CD8-positive, alpha-beta memory T cell (primary cell): ENCODE results near the gene ZNF862. TPM values are rescaled to one million over a fixed set of nuclear protein-coding genes. Genes with fewer than 3 reads are reported as not detected.
A peak's percentile ranks its signal among the peaks of the same experiment; 100 is the strongest.

ENCODE experiments used
- CTCF ChIA-PET: fragments of 350-600 bp; sonication (Branson Sonifier 250); formaldehyde crosslinking; loops from one replicate; lab custom pipeline; 2021; ENCODE audit warnings: antibody characterized with exemption; lab: Charles Lee
- POLR2A ChIA-PET: fragments of 350-600 bp; sonication (Branson Sonifier 250); formaldehyde crosslinking; loops from one replicate; lab custom pipeline; 2021; ENCODE audit warnings: antibody characterized with exemption; lab: Charles Lee
- DNase-seq, 5 donors: peaks; one replicate each; pipeline versions ENCODE4 v3.0.0 to v3.0.0-alpha.2; 2020 to 2022; ENCODE audit warnings: mixed read lengths in 1 of 5
- H3K27ac ChIP-seq: one replicate; pipeline ENCODE4 v1.7.0; 2013; ENCODE audit warnings: low read depth, mild to moderate bottlenecking, low read length, moderate library complexity
- H3K27me3 ChIP-seq: 2 replicates; pipeline ENCODE4 v1.7.0; 2013; ENCODE audit warnings: low read length, mild to moderate bottlenecking; ENCODE audit not compliant: insufficient read depth, poor library complexity, severe bottlenecking
- H3K36me3 ChIP-seq: 2 replicates; pipeline ENCODE4 v1.7.0; 2013; ENCODE audit warnings: mild to moderate bottlenecking, low read length, moderate library complexity; ENCODE audit not compliant: insufficient read depth
- H3K4me1 ChIP-seq: 2 replicates; pipeline ENCODE4 v1.7.0; 2013; ENCODE audit warnings: mild to moderate bottlenecking, low read length, moderate library complexity; ENCODE audit not compliant: insufficient read depth
- H3K4me3 ChIP-seq: 2 replicates; pipeline ENCODE4 v1.7.0; 2013; ENCODE audit warnings: mild to moderate bottlenecking, low read length
- H3K9me3 ChIP-seq: 2 replicates; pipeline ENCODE4 v1.7.0; 2013; ENCODE audit warnings: mild to moderate bottlenecking, low read length
- H3K27ac Mint-ChIP-seq, 8 donors: one replicate each; pipeline ENCODE4 v1.8.0; 2020 to 2021; ENCODE audit warnings: mixed read lengths in 8 of 8, mild to moderate bottlenecking in 6 of 8, inconsistent platforms in 3 of 8, moderate library complexity in 3 of 8
- H3K27me3 Mint-ChIP-seq, 2 donors: one replicate each; pipeline ENCODE4 v1.8.0; 2020 to 2021; ENCODE audit warnings: mixed read lengths in 2 of 2, mild to moderate bottlenecking in 1 of 2, moderate library complexity in 1 of 2
- H3K36me3 Mint-ChIP-seq, 3 donors: one replicate each; pipeline ENCODE4 v1.8.0; 2020 to 2021; ENCODE audit warnings: mixed read lengths in 3 of 3, inconsistent platforms in 1 of 3, mild to moderate bottlenecking in 1 of 3
- H3K4me1 Mint-ChIP-seq, 3 donors: one replicate each; pipeline ENCODE4 v1.8.0; 2020 to 2021; ENCODE audit warnings: mixed read lengths in 3 of 3, inconsistent platforms in 1 of 3, mild to moderate bottlenecking in 1 of 3
- H3K4me3 Mint-ChIP-seq, 7 donors: one replicate each; pipeline ENCODE4 v1.8.0; 2020 to 2021; ENCODE audit warnings: mixed read lengths in 7 of 7, mild to moderate bottlenecking in 6 of 7, moderate library complexity in 4 of 7, inconsistent platforms in 2 of 7
- H3K9me3 Mint-ChIP-seq, 5 donors: one replicate each; pipeline ENCODE4 v1.8.0; 2020 to 2022; ENCODE audit warnings: mixed read lengths in 5 of 5, mild to moderate bottlenecking in 3 of 5, moderate library complexity in 2 of 5, inconsistent platforms in 1 of 5
- polyA plus RNA-seq: library from polyadenylated mRNA; unstranded; fragments of 300-500 nt; fragmentation: Illumina TruSeq; gene quantifications from one replicate; pipeline ENCODE4 v1.2.3, GENCODE V29; 2021
- total RNA-seq, 2 experiments: library from RNA; stranded (reverse); gene quantifications; one replicate each; pipeline ENCODE4 v1.2.3, GENCODE V29; 2021

The ZNF862 gene
- total and polyA plus RNA-seq, 3 experiments from 2014 or later = 6.8 to 13.2 (median 12.3) TPM

DNA sequence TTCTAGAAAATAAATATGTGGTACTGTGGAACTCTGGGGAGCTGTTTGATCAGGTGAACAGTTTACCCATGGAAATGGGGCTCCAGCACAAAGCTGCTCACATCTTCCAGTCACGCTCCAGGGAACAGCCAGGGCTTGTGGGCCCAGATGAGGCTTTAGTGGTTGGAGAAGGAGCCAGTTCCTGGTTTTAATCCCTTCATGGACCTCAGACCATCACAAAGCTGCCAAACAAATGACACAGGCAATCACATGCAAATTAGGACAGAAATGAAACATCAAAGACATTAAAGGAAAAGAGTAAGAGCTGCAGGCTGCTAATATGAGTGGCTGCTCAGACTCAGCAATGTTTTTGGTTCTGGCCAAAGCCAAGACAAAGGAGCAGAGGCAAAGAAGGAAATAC is 33.4 kb downstream of the ZNF862 start:
- no peaks in the 10 kb centered on the region for H3K27me3 ChIP-seq
- ChIA-PET CTCF (interaction anchor here (3.8 to 4.8 kb wide), 2 partner anchors 10 to 32 kb away, joined by 14 to 27 read pairs; partner anchors contain the start of gene ZNF862), POLR2A (interaction anchor here (3.0 kb wide), 1 partner anchor 32 kb away, joined by 20 read pairs; the partner anchor contains the start of gene ZNF862)
- peaks cover 81% of the 10 kb centered on the region for H3K4me1 ChIP-seq
- Mint-ChIP-seq H3K27ac (peak overlapping the region in 7 of 8 donors; percentile 71 to 96 (median 87)), H3K27me3 (no peaks in the 10 kb centered on the region), H3K9me3 (no peaks in the 10 kb centered on the region), H3K4me3 (peak overlapping the region; percentile 41 to 78 (median 58)), H3K4me1 (peaks cover 79 to 87% (median 82%) of the 10 kb centered on the region in 3 donors), H3K36me3 (peaks cover 0 to 11% (median 1%) of the 10 kb centered on the region in 3 donors)
- no peak overlapping the region for H3K27ac ChIP-seq
- H3K9me3 ChIP-seq = no peaks in the 10 kb centered on the region
- no peak for DNase-seq
- H3K36me3 ChIP-seq = no peaks in the 10 kb centered on the region
- no peak overlapping the region for H3K4me3 ChIP-seq

DNA sequence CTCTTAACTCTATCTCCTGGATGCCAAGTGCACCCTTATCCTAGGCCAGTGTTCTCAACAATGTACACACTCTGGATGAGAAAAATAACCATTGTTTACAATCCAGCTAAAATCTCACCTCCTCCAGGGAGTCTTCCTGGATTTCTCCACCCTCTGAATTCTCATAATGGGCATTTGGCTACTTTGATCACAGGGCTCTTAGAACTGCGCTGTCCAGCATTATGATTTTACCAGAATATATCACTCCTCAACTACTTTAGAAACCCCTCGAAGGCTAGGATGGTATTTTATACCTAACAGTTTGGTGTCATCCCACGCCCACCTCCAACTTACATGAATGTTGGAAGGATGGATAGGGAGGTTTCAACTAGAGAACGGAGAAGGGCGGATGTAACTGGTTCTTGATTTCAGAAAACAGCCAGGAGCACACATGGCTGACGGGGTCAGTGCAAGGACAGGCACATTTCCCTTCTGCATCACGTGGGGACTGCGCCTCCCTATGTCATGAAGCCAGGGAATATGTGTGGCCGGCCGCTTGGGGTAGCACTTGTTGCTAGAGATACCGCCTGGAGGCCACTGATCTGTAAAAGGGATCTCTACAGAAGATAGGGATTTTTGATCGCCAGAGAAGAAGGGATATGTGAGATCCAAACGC is 34.4 kb downstream of the ZNF862 start:
- peaks cover 71% of the 10 kb centered on the region for H3K4me1 ChIP-seq
- no peaks in the 10 kb centered on the region for H3K27me3 ChIP-seq
- peak overlapping the region in 7 of 8 donors; percentile 71 to 92 (median 83) for H3K27ac Mint-ChIP-seq
- POLR2A ChIA-PET = interaction anchor here (3.0 kb wide), 1 partner anchor 33 kb away, joined by 20 read pairs; the partner anchor contains the start of gene ZNF862
- no peaks in the 10 kb centered on the region for H3K27me3 Mint-ChIP-seq
- peak overlapping the region; percentile 67 for H3K27ac ChIP-seq
- DNase-seq = no peak
- no peaks in the 10 kb centered on the region for H3K9me3 ChIP-seq
- no peaks in the 10 kb centered on the region for H3K36me3 ChIP-seq
- H3K4me3 Mint-ChIP-seq = peak overlapping the region; percentile 88 to 97 (median 89)
- CTCF ChIA-PET = interaction anchor here (3.8 to 4.8 kb wide), 2 partner anchors 11 to 33 kb away, joined by 14 to 27 read pairs; partner anchors contain the start of gene ZNF862
- H3K4me3 ChIP-seq = peak overlapping the region; percentile 77
- no peaks in the 10 kb centered on the region for H3K9me3 Mint-ChIP-seq
- H3K36me3 Mint-ChIP-seq = peaks cover 2 to 16% (median 2%) of the 10 kb centered on the region in 3 donors
- H3K4me1 Mint-ChIP-seq = peaks cover 71 to 83% (median 78%) of the 10 kb centered on the region in 3 donors

DNA sequence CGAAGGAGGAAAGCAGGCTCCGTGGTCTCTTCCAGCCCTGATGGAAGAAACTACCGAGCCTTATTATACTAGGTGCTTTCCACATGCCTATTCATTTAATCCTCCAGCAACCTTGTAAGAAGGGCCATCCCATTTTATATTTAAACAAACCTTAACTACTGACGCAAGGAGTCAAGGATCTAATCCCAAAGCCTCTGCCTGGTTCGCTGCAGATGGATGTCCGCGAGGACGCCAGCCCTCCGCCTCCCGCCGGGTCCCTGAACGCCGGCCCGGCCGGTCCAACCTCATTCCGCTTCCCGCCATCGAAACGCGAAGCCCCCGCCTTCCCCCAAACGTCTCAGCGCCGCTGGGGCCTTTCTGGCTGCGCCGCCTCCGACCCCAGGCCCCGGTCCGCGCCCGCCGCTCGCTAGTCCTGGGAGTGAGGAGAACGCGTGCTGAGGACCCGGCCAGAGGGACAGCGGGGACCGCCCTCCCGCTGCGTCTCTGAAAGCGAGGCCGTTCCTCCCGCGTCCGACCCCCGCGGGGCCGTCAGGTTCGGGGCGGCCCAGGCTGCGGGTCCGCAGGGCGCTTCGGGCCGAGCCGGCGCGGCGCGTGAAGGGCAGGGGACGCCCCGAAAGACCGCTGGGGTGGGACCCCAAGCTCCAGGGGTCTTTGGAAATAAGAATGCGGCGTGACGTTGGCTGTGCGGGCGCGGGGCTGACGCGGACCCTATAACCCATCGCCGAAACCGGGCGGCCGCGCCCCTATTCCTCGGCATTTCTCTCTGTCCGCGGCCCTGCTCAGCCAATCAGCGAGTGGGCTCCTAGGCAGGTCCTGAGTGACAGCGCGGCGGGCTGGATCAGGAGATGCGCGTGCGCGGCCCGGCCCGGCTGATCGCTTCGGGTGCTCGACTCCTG is 35.1 kb downstream of the ZNF862 start, which contains the start of gene ATP6V0E2:
ATP6V0E2 (plus strand) TSS at position 896 of the 896 bp plus-strand sequence. CDS start 97 bp downstream, outside the sequence.
- H3K4me1 Mint-ChIP-seq = peaks cover 66 to 81% (median 80%) of the 10 kb centered on the region in 3 donors
- H3K9me3 Mint-ChIP-seq = no peaks in the 10 kb centered on the region
- Histone ChIP-seq H3K27ac (peak within 1 kb of the TSS; percentile 67), H3K9me3 (no peaks in the 10 kb centered on the region), H3K4me1 (peaks cover 63% of the 10 kb centered on the region), H3K36me3 (no peaks in the 10 kb centered on the region), H3K4me3 (peak within 1 kb of the TSS; percentile 77), H3K27me3 (no peaks in the 10 kb centered on the region)
- H3K4me3 Mint-ChIP-seq = peak within 1 kb of the TSS; percentile 88 to 97 (median 90)
- peaks cover 2 to 24% (median 7%) of the 10 kb centered on the region in 3 donors for H3K36me3 Mint-ChIP-seq
- H3K27me3 Mint-ChIP-seq = no peaks in the 10 kb centered on the region
- CTCF ChIA-PET = interaction anchor here (2.1 kb wide), 1 partner anchor 35 kb away, joined by 7 read pairs; the partner anchor contains the start of gene ZNF862
- peak within 1 kb of the TSS; percentile 32 to 92 (median 84) for H3K27ac Mint-ChIP-seq
- POLR2A ChIA-PET = interaction anchor here (1.8 kb wide), 1 partner anchor 35 kb away, joined by 6 read pairs; the partner anchor contains the start of gene ZNF862
- DNase-seq = peak; percentile 87 to 94 (median 89)

DNA sequence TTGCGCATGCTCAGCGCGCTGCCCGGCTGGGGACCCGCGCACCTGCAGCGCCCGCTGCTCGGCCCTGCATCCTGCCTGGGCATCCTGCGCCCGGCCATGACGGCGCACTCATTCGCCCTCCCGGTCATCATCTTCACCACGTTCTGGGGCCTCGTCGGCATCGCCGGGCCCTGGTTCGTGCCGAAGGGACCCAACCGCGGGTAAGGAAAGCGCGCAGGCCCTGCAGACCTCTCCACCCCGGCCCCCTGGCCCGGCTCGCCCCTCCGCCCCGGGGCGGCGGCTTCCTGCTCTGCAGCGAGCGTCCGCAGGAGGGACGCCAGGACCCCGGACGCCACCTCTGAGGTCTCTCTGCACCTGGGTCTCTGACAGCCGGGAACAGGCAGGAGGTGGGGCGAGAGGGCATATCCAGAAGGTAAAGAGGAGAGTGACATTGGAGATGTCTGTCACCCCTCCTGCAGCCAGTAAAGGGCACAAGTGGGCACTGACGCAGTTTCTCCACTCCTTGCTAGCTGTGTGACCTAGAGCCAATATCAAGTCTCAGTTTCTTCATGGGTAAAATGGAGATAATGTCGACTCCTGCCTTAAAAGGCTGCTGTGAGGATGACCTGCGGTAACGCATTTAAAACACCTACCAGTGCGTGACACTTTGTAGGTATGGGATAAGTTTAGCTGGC is 35.9 kb downstream of the ZNF862 start:
- POLR2A ChIA-PET = interaction anchor here (1.8 kb wide), 1 partner anchor 36 kb away, joined by 6 read pairs; the partner anchor contains the start of gene ZNF862
- DNase-seq = no peak
- Histone ChIP-seq H3K9me3 (no peaks in the 10 kb centered on the region), H3K27ac (peak overlapping the region; percentile 67), H3K27me3 (no peaks in the 10 kb centered on the region), H3K36me3 (no peaks in the 10 kb centered on the region), H3K4me3 (peak overlapping the region; percentile 77), H3K4me1 (peaks cover 56% of the 10 kb centered on the region)
- Mint-ChIP-seq H3K4me1 (peaks cover 58 to 74% (median 72%) of the 10 kb centered on the region in 3 donors), H3K4me3 (peak overlapping the region; percentile 88 to 97 (median 90)), H3K36me3 (peaks cover 2 to 29% (median 7%) of the 10 kb centered on the region in 3 donors), H3K27me3 (no peaks in the 10 kb centered on the region), H3K9me3 (no peaks in the 10 kb centered on the region), H3K27ac (peak overlapping the region in 6 of 8 donors; percentile 33 to 90 (median 68))
- CTCF ChIA-PET = interaction anchor here (0.9 to 2.1 kb wide), 2 partner anchors 10 to 35 kb away, joined by 3 to 7 read pairs; partner anchors contain the start of gene ZNF862

DNA sequence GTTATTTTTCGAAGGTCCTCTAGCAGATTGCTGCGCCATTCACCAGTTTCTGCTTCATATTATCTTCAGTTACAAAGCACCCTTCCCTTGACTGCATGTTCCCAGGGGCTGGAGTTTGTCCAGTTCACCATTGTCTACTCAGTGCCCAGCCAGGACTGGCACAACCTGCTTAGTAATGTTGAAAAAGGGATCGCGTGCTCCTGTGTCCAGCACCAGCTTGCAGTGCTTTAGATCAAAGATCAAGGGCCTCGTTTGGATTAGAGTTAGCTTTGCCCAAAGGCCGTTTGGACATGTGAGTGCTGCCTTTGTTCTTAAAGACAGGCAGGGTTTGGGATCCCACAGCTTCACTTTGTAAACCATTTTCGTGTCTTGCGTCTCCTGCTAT is 36.5 kb downstream of the ZNF862 start:
- H3K9me3 Mint-ChIP-seq = no peaks in the 10 kb centered on the region
- H3K27me3 Mint-ChIP-seq = no peaks in the 10 kb centered on the region
- ChIA-PET POLR2A (interaction anchor here (1.8 kb wide), 1 partner anchor 37 kb away, joined by 6 read pairs; the partner anchor contains the start of gene ZNF862), CTCF (interaction anchor here (0.9 to 2.1 kb wide), 2 partner anchors 9 to 36 kb away, joined by 3 to 7 read pairs; partner anchors contain the start of gene ZNF862)
- H3K27ac ChIP-seq = no peak overlapping the region
- peak overlapping the region; percentile 77 for H3K4me3 ChIP-seq
- peak overlapping the region; percentile 88 to 97 (median 90) for H3K4me3 Mint-ChIP-seq
- peaks cover 50% of the 10 kb centered on the region for H3K4me1 ChIP-seq
- H3K27me3 ChIP-seq = no peaks in the 10 kb centered on the region
- no peaks in the 10 kb centered on the region for H3K9me3 ChIP-seq
- H3K27ac Mint-ChIP-seq = peak overlapping the region in 6 of 8 donors; percentile 13 to 71 (median 63)
- no peaks in the 10 kb centered on the region for H3K36me3 ChIP-seq
- peaks cover 54 to 68% (median 66%) of the 10 kb centered on the region in 3 donors for H3K4me1 Mint-ChIP-seq
- DNase-seq = no peak
- H3K36me3 Mint-ChIP-seq = peaks cover 2 to 33% (median 7%) of the 10 kb centered on the region in 3 donors

DNA sequence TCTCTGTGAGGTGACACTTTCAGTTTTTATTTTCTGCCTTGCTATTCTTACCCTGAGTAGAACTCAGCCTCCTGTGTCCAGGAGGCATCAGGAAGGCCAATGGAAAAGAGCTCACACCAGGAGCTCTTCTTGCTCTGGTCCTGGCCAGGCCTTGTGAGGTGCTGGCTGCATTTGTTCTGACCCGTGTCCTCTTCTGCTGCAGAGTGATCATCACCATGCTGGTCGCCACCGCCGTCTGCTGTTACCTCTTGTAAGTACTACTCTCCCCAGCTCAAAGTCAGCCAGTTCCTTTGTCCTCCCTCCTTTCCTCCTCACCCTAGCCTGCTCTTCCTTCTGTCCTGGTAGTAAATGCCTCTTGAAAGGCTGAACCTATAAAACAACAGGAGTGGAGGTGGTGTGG is 37.2 kb downstream of the ZNF862 start:
- H3K4me3 Mint-ChIP-seq = peak overlapping the region; percentile 69 to 94 (median 88)
- no peaks in the 10 kb centered on the region for H3K27me3 ChIP-seq
- no peaks in the 10 kb centered on the region for H3K27me3 Mint-ChIP-seq
- no peak for DNase-seq
- peaks cover 46 to 61% (median 59%) of the 10 kb centered on the region in 3 donors for H3K4me1 Mint-ChIP-seq
- H3K27ac Mint-ChIP-seq = peak overlapping the region in 6 of 8 donors; percentile 15 to 77 (median 50)
- no peaks in the 10 kb centered on the region for H3K9me3 Mint-ChIP-seq
- CTCF ChIA-PET = interaction anchor here (0.8 to 2.1 kb wide), 2 partner anchors 35 to 37 kb away, joined by 3 to 7 read pairs; partner anchors contain the start of gene ZNF862
- H3K4me1 ChIP-seq = peaks cover 43% of the 10 kb centered on the region
- H3K36me3 ChIP-seq = no peaks in the 10 kb centered on the region
- no peaks in the 10 kb centered on the region for H3K9me3 ChIP-seq
- POLR2A ChIA-PET = interaction anchor here (1.8 kb wide), 1 partner anchor 37 kb away, joined by 6 read pairs; the partner anchor contains the start of gene ZNF862
- H3K27ac ChIP-seq = no peak overlapping the region
- no peak overlapping the region for H3K4me3 ChIP-seq
- peaks cover 2 to 40% (median 7%) of the 10 kb centered on the region in 3 donors for H3K36me3 Mint-ChIP-seq
